Measurements from ENCODE around the gene NDUFC2.
A peak's percentile ranks its signal among the peaks of the same experiment; 100 is the strongest.
"Not testable (repeated sequence)": the region's sequence is repeated elsewhere in the genome, so short reads cannot be mapped to it uniquely, and the experiment has no call there.

Gene NDUFC2

GRCh38 chr11:78059749-78060328 is 19.8 kb downstream of the NDUFC2 start:
- not testable (repeated sequence) for DNase-seq (ENCODE audit: extremely low spot score, insufficient read length, low read depth); FAIRE-seq

GRCh38 chr11:78057462-78058055 is 22.1 kb downstream of the NDUFC2 start:
- DNase-seq (ENCODE audit: extremely low spot score, insufficient read length, low read depth) (no peak), FAIRE-seq (no peak)

GRCh38 chr11:78056093-78056492 is 23.6 kb downstream of the NDUFC2 start:
- FAIRE-seq (no peak), DNase-seq (ENCODE audit: extremely low spot score, insufficient read length, low read depth) (no peak)

- no peak for FAIRE-seq
- DNase-seq (ENCODE audit: extremely low spot score, insufficient read length, low read depth) = no peak
Measured at GRCh38 chr11:78054971-78055370, 24.7 kb downstream of the NDUFC2 start.

GRCh38 chr11:78050964-78051831 is 28.5 kb downstream of the NDUFC2 start:
- no peak for FAIRE-seq
- no peak for DNase-seq (ENCODE audit: extremely low spot score, insufficient read length, low read depth)

GRCh38 chr11:78049348-78049747 is 30.3 kb downstream of the NDUFC2 start:
- FAIRE-seq (no peak), DNase-seq (ENCODE audit: extremely low spot score, insufficient read length, low read depth) (no peak)

GRCh38 chr11:78048561-78048960 is 31.1 kb downstream of the NDUFC2 start:
- FAIRE-seq = no peak

GRCh38 chr11:78046486-78046854 is 33.2 kb downstream of the NDUFC2 start:
- DNase-seq (ENCODE audit: extremely low spot score, insufficient read length, low read depth) (no peak), FAIRE-seq (no peak)

More at GRCh38 chr11:78048561-78048960, 31.1 kb downstream of the NDUFC2 start:
- no peak for DNase-seq (ENCODE audit: extremely low spot score, insufficient read length, low read depth)

GRCh38 chr11:78045851-78046485 is 33.7 kb downstream of the NDUFC2 start:
- DNase-seq (ENCODE audit: extremely low spot score, insufficient read length, low read depth) (peak; percentile 65), FAIRE-seq (peak; percentile 65)

GRCh38 chr11:78044706-78045105 is 35.0 kb downstream of the NDUFC2 start:
- DNase-seq (ENCODE audit: extremely low spot score, insufficient read length, low read depth) (no peak), FAIRE-seq (no peak)

GRCh38 chr11:78041843-78042440 is 37.7 kb downstream of the NDUFC2 start:
- DNase-seq (ENCODE audit: extremely low spot score, insufficient read length, low read depth) (no peak), FAIRE-seq (no peak)

- not testable (repeated sequence) for FAIRE-seq; DNase-seq (ENCODE audit: extremely low spot score, insufficient read length, low read depth)
Measured at GRCh38 chr11:78041380-78041719, 38.3 kb downstream of the NDUFC2 start.

- DNase-seq (ENCODE audit: extremely low spot score, insufficient read length, low read depth) (no peak), FAIRE-seq (no peak)
Measured at GRCh38 chr11:78040691-78041379, 38.8 kb downstream of the NDUFC2 start.

- peak; percentile 55 for DNase-seq (ENCODE audit: extremely low spot score, insufficient read length, low read depth)
- peak; percentile 72 for FAIRE-seq
Measured at GRCh38 chr11:78039919-78040671, 39.6 kb downstream of the NDUFC2 start.

- FAIRE-seq = no peak
- DNase-seq (ENCODE audit: extremely low spot score, insufficient read length, low read depth) = no peak
Measured at GRCh38 chr11:78039391-78039918, 40.2 kb downstream of the NDUFC2 start.

GRCh38 chr11:78038697-78039313 is 40.9 kb downstream of the NDUFC2 start:
- DNase-seq (ENCODE audit: extremely low spot score, insufficient read length, low read depth) = no peak
- no peak for FAIRE-seq

- no peak for FAIRE-seq
- DNase-seq (ENCODE audit: extremely low spot score, insufficient read length, low read depth) = no peak
Measured at GRCh38 chr11:78037825-78038620, 41.6 kb downstream of the NDUFC2 start.

- no peak for DNase-seq (ENCODE audit: extremely low spot score, insufficient read length, low read depth)
- no peak for FAIRE-seq
Measured at GRCh38 chr11:78037056-78037455, 42.6 kb downstream of the NDUFC2 start.

Data from GM18507 (cell line).